ENCODE data around the gene MYO10.

MYO10 gene

GRCh38 chr5:16976625-16977008 lies 40.5 kb upstream of the MYO10 start:
- DNase-seq (ENCODE audit: extremely low spot score) = no peak
- ChIA-PET POLR2A (no interaction called here), CTCF (interaction anchor here (0.8 kb wide), 1 partner anchor 17 kb away, joined by 8 read pairs; no protein-coding TSS in a partner anchor)
- no peak for TF ChIP-seq L3MBTL2 (conservative IDR thresholded peaks at IDR 0.05)
- no peak for TF ChIP-seq NFRKB (IDR thresholded peaks at IDR 0.05)
- no peak for TF ChIP-seq FOXM1 (IDR thresholded peaks at IDR 0.05; ENCODE audit: borderline replicate concordance)
- TF ChIP-seq LEF1 (IDR thresholded peaks at IDR 0.05; ENCODE audit: borderline replicate concordance) = no peak
- no peak for TF ChIP-seq FOXA1 (IDR thresholded peaks at IDR 0.05)
- TF ChIP-seq BHLHE40 (IDR thresholded peaks at IDR 0.05; ENCODE audit: borderline replicate concordance) = no peak
- TF ChIP-seq SUZ12 (IDR thresholded peaks at IDR 0.05) = no peak
- no peak for TF ChIP-seq ELF4 (IDR thresholded peaks at IDR 0.05)
- TF ChIP-seq FOXK2 (IDR thresholded peaks at IDR 0.05) = no peak
- TF ChIP-seq PKNOX1 (IDR thresholded peaks at IDR 0.05) = no peak
- no peak for TF ChIP-seq SP1 (IDR thresholded peaks at IDR 0.05)
- TF ChIP-seq CTBP1 (IDR thresholded peaks at IDR 0.05; ENCODE audit: borderline replicate concordance) = no peak
- TF ChIP-seq ZNF384 (IDR thresholded peaks at IDR 0.05) = no peak
- no peak for TF ChIP-seq ARNT (IDR thresholded peaks at IDR 0.05)
- no peak for TF ChIP-seq TARDBP (IDR thresholded peaks at IDR 0.05)
- TF ChIP-seq HDGF (IDR thresholded peaks at IDR 0.05; ENCODE audit: borderline replicate concordance) = no peak

GRCh38 chr5:16975950-16976624 lies 40.0 kb upstream of the MYO10 start:
- TF ChIP-seq NFRKB (IDR thresholded peaks at IDR 0.05) (no peak), CTBP1 (IDR thresholded peaks at IDR 0.05; ENCODE audit: borderline replicate concordance) (no peak), ARNT (IDR thresholded peaks at IDR 0.05) (no peak), FOXK2 (IDR thresholded peaks at IDR 0.05) (no peak), HDGF (IDR thresholded peaks at IDR 0.05; ENCODE audit: borderline replicate concordance) (no peak), L3MBTL2 (conservative IDR thresholded peaks at IDR 0.05) (no peak), SUZ12 (IDR thresholded peaks at IDR 0.05) (no peak), ZNF384 (IDR thresholded peaks at IDR 0.05) (no peak), FOXA1 (IDR thresholded peaks at IDR 0.05) (no peak), SP1 (IDR thresholded peaks at IDR 0.05) (no peak), TARDBP (IDR thresholded peaks at IDR 0.05) (no peak), FOXM1 (IDR thresholded peaks at IDR 0.05; ENCODE audit: borderline replicate concordance) (no peak), LEF1 (IDR thresholded peaks at IDR 0.05; ENCODE audit: borderline replicate concordance) (no peak), ELF4 (IDR thresholded peaks at IDR 0.05) (no peak), BHLHE40 (IDR thresholded peaks at IDR 0.05; ENCODE audit: borderline replicate concordance) (no peak), PKNOX1 (IDR thresholded peaks at IDR 0.05) (no peak)
- POLR2A ChIA-PET = no interaction called here
- DNase-seq (ENCODE audit: extremely low spot score) = no peak
- CTCF ChIA-PET = interaction anchor here (0.6 kb wide), 1 partner anchor 304 kb away, joined by 3 read pairs; no protein-coding TSS in a partner anchor

- TF ChIP-seq ELF4 (IDR thresholded peaks at IDR 0.05) = no peak
- TF ChIP-seq ZNF384 (IDR thresholded peaks at IDR 0.05) = no peak
- no peak for TF ChIP-seq NFRKB (IDR thresholded peaks at IDR 0.05)
- no peak for TF ChIP-seq TARDBP (IDR thresholded peaks at IDR 0.05)
- no peak for TF ChIP-seq LEF1 (IDR thresholded peaks at IDR 0.05; ENCODE audit: borderline replicate concordance)
- no peak for TF ChIP-seq ARNT (IDR thresholded peaks at IDR 0.05)
- TF ChIP-seq BHLHE40 (IDR thresholded peaks at IDR 0.05; ENCODE audit: borderline replicate concordance) = no peak
- TF ChIP-seq FOXA1 (IDR thresholded peaks at IDR 0.05) = no peak
- ChIA-PET CTCF (interaction anchor here (0.6 kb wide), 1 partner anchor 132 kb away, joined by 3 read pairs; no protein-coding TSS in a partner anchor), POLR2A (no interaction called here)
- no peak for DNase-seq (ENCODE audit: extremely low spot score)
These were observed 38.9 kb upstream of the MYO10 start for GRCh38 chr5:16974981-16975380.

GRCh38 chr5:16970826-16971225 lies 34.7 kb upstream of the MYO10 start:
- DNase-seq (ENCODE audit: extremely low spot score) = no peak
- ChIA-PET CTCF (interaction anchor here (0.5 kb wide), 1 partner anchor 448 kb away, joined by 3 read pairs; no protein-coding TSS in a partner anchor), POLR2A (no interaction called here)
- TF ChIP-seq FOXA1 (IDR thresholded peaks at IDR 0.05) (no peak), FOXK2 (IDR thresholded peaks at IDR 0.05) (no peak), CTBP1 (IDR thresholded peaks at IDR 0.05; ENCODE audit: borderline replicate concordance) (no peak), PKNOX1 (IDR thresholded peaks at IDR 0.05) (no peak), NFRKB (IDR thresholded peaks at IDR 0.05) (no peak), FOXM1 (IDR thresholded peaks at IDR 0.05; ENCODE audit: borderline replicate concordance) (no peak), TARDBP (IDR thresholded peaks at IDR 0.05) (no peak), SP1 (IDR thresholded peaks at IDR 0.05) (no peak), HDGF (IDR thresholded peaks at IDR 0.05; ENCODE audit: borderline replicate concordance) (no peak), L3MBTL2 (conservative IDR thresholded peaks at IDR 0.05) (no peak), SUZ12 (IDR thresholded peaks at IDR 0.05) (no peak), BHLHE40 (IDR thresholded peaks at IDR 0.05; ENCODE audit: borderline replicate concordance) (no peak), ARNT (IDR thresholded peaks at IDR 0.05) (no peak)

- no peak for TF ChIP-seq PKNOX1 (IDR thresholded peaks at IDR 0.05)
- no peak for TF ChIP-seq HDGF (IDR thresholded peaks at IDR 0.05; ENCODE audit: borderline replicate concordance)
- TF ChIP-seq ARNT (IDR thresholded peaks at IDR 0.05) = no peak
- POLR2A ChIA-PET = no interaction called here
- CTCF ChIA-PET = no interaction called here
- no peak for DNase-seq (ENCODE audit: extremely low spot score)
These were observed 34.2 kb upstream of the MYO10 start for GRCh38 chr5:16970260-16970659.
